ENCODE data around the gene NDRG4.

- no peak for TF ChIP-seq CTCF (IDR thresholded peaks at IDR 0.05; ENCODE audit: low read depth, low read length, poor library complexity, severe bottlenecking)
- no peak for TF ChIP-seq EZH2phosphoT487 (IDR thresholded peaks at IDR 0.05; ENCODE audit: borderline replicate concordance, low read length)
These were observed at the start of gene NDRG4 for GRCh38 chr16:58499615-58500351.

All from DOHH2 (cell line).